ENCODE measurements around the gene TSPAN4.

The TSPAN4 gene

GRCh38 chr11:795634-796564, 46.8 kb upstream of the TSPAN4 start:
- Histone ChIP-seq H3K36me3 (peaks cover 7% of the 10 kb centered on the region; the same call in 1 of the 2 replicates), H3K27me3 (no peaks in the 10 kb centered on the region), H3K9me3 (no peaks in the 10 kb centered on the region), H3K4me3 (ENCODE audit: low read depth, low read length) (peak overlapping the region; percentile 77), H3K4me1 (peaks cover 5% of the 10 kb centered on the region; the same call in 1 of the 2 replicates)
- DNase-seq = peak; percentile 76
- TF ChIP-seq CTCF (IDR thresholded peaks at IDR 0.05; ENCODE audit: low read depth, low read length) = no peak

- Histone ChIP-seq H3K27me3 (no peaks in the 10 kb centered on the region), H3K4me3 (ENCODE audit: low read depth, low read length) (peak overlapping the region; percentile 77), H3K9me3 (no peaks in the 10 kb centered on the region), H3K36me3 (peaks cover 7% of the 10 kb centered on the region; the same call in 1 of the 2 replicates), H3K4me1 (peaks cover 5% of the 10 kb centered on the region; the same call in 1 of the 2 replicates)
- no peak for TF ChIP-seq CTCF (IDR thresholded peaks at IDR 0.05; ENCODE audit: low read depth, low read length)
- no peak for DNase-seq
Measured at GRCh38 chr11:796565-797295, 45.9 kb upstream of the TSPAN4 start.

- H3K27me3 ChIP-seq = no peaks in the 10 kb centered on the region
- DNase-seq = peak; percentile 73
- H3K4me3 ChIP-seq (ENCODE audit: low read depth, low read length) = peak overlapping the region; percentile 77
- peaks cover 7% of the 10 kb centered on the region; the same call in 1 of the 2 replicates for H3K36me3 ChIP-seq
- no peaks in the 10 kb centered on the region for H3K9me3 ChIP-seq
- H3K4me1 ChIP-seq = peaks cover 5% of the 10 kb centered on the region; the same call in 1 of the 2 replicates
- no peak for TF ChIP-seq CTCF (IDR thresholded peaks at IDR 0.05; ENCODE audit: low read depth, low read length)
Measured at GRCh38 chr11:797296-798092, 45.2 kb upstream of the TSPAN4 start.

GRCh38 chr11:798093-798713, 44.4 kb upstream of the TSPAN4 start, which contains the start of gene SLC25A22:
TSS of gene SLC25A22 (minus strand) at chr11:798281. CDS start at chr11:795006, 3,275 bp downstream.
- Histone ChIP-seq H3K9me3 (no peaks in the 10 kb centered on the region), H3K4me1 (peaks cover 5% of the 10 kb centered on the region; the same call in 1 of the 2 replicates), H3K27me3 (no peaks in the 10 kb centered on the region), H3K4me3 (ENCODE audit: low read depth, low read length) (peak within 1 kb of the TSS; percentile 77), H3K36me3 (peaks cover 7% of the 10 kb centered on the region; the same call in 1 of the 2 replicates)
- peak; percentile 40 for TF ChIP-seq CTCF (IDR thresholded peaks at IDR 0.05; ENCODE audit: low read depth, low read length)
- peak; percentile 83 for DNase-seq

- Histone ChIP-seq H3K4me3 (ENCODE audit: low read depth, low read length) (no peak overlapping the region), H3K9me3 (no peaks in the 10 kb centered on the region), H3K4me1 (peaks cover 9% of the 10 kb centered on the region; the same call in 1 of the 2 replicates), H3K36me3 (no peaks in the 10 kb centered on the region; the same call in 1 of the 2 replicates), H3K27me3 (no peaks in the 10 kb centered on the region)
- TF ChIP-seq CTCF (IDR thresholded peaks at IDR 0.05; ENCODE audit: low read depth, low read length) = no peak
- no peak for DNase-seq
Measured at GRCh38 chr11:799641-800316, 42.9 kb upstream of the TSPAN4 start.

All from BE2C (cell line).